ENCODE measurements around the gene PPP2CA.
"Not testable (repeated sequence)": the region's sequence is repeated elsewhere in the genome, so short reads cannot be mapped to it uniquely, and the experiment has no call there.

The PPP2CA gene

GRCh38 chr5:134245101-134245604, 19.3 kb upstream of the PPP2CA start:
- no peak for DNase-seq

- DNase-seq: no peak
These were observed 16.3 kb upstream of the PPP2CA start for GRCh38 chr5:134242146-134242545.

GRCh38 chr5:134240421-134240962, 14.6 kb upstream of the PPP2CA start:
- no peak for DNase-seq

GRCh38 chr5:134236820-134237219, 10.9 kb upstream of the PPP2CA start:
- no peak for DNase-seq

- no peak for DNase-seq
These were observed 10.4 kb upstream of the PPP2CA start for GRCh38 chr5:134236318-134236717.

GRCh38 chr5:134228624-134229023, 2.8 kb upstream of the PPP2CA start:
- DNase-seq: no peak

GRCh38 chr5:134227776-134228175, 1.9 kb upstream of the PPP2CA start:
- no peak for DNase-seq

- no peak for DNase-seq
These were observed 1.4 kb upstream of the PPP2CA start for GRCh38 chr5:134227259-134227658.

GRCh38 chr5:134226441-134227192, 744 bp upstream of the PPP2CA start:
- DNase-seq: peak; percentile 94

GRCh38 chr5:134224888-134225779, 739 bp downstream of the PPP2CA start:
- DNase-seq: peak; percentile 69

GRCh38 chr5:134223406-134224248, 2.2 kb downstream of the PPP2CA start:
- no peak for DNase-seq

GRCh38 chr5:134221690-134222089, 4.2 kb downstream of the PPP2CA start:
- DNase-seq: not testable (repeated sequence)

- DNase-seq: no peak
These were observed 10.1 kb downstream of the PPP2CA start for GRCh38 chr5:134215757-134216156.

- not testable (repeated sequence) for DNase-seq
These were observed 14.4 kb downstream of the PPP2CA start for GRCh38 chr5:134211263-134212031.

- no peak for DNase-seq
These were observed 16.2 kb downstream of the PPP2CA start for GRCh38 chr5:134209477-134210245.

- DNase-seq: no peak
These were observed 18.2 kb downstream of the PPP2CA start for GRCh38 chr5:134207696-134208095.

- no peak for DNase-seq
These were observed 19.2 kb downstream of the PPP2CA start for GRCh38 chr5:134206627-134207160.

GRCh38 chr5:134204575-134204974, 21.3 kb downstream of the PPP2CA start:
- DNase-seq: no peak

GRCh38 chr5:134203630-134204029, 22.2 kb downstream of the PPP2CA start:
- DNase-seq: no peak

- DNase-seq: no peak
These were observed 30.2 kb downstream of the PPP2CA start for GRCh38 chr5:134195666-134196065.

- no peak for DNase-seq
These were observed 36.8 kb downstream of the PPP2CA start for GRCh38 chr5:134189031-134189430.

All from CD4-positive, alpha-beta T cell treated with Interleukin-17A for 1 hour (primary cell).